ENCODE results near the gene VGLL4.
"Not testable (repeated sequence)": the region's sequence is repeated elsewhere in the genome, so short reads cannot be mapped to it uniquely, and the experiment has no call there.

Gene VGLL4

GRCh38 chr3:11643605-11644087 lies at the start of gene VGLL4:
Gene VGLL4 (minus strand): TSS chr3:11643915. CDS start chr3:11643518, 397 bp downstream.
- peak within 1 kb of the TSS; percentile 81 for H3K4me3 ChIP-seq (ENCODE audit: low read depth, low read length)
- peak; percentile 80 for DNase-seq (ENCODE audit: low read depth)

GRCh38 chr3:11692532-11692813 lies 48.8 kb upstream of the VGLL4 start:
- DNase-seq (ENCODE audit: low read depth): no peak
- no peak overlapping the region for H3K4me3 ChIP-seq (ENCODE audit: low read depth, low read length)

- no peak for DNase-seq (ENCODE audit: low read depth)
- H3K4me3 ChIP-seq (ENCODE audit: low read depth, low read length): no peak overlapping the region
These were observed 48.2 kb upstream of the VGLL4 start for GRCh38 chr3:11691767-11692531.

GRCh38 chr3:11690863-11691766 lies 47.4 kb upstream of the VGLL4 start:
- DNase-seq (ENCODE audit: low read depth): no peak
- H3K4me3 ChIP-seq (ENCODE audit: low read depth, low read length): no peak overlapping the region

GRCh38 chr3:11689749-11690148 lies 46.0 kb upstream of the VGLL4 start:
- no peak overlapping the region for H3K4me3 ChIP-seq (ENCODE audit: low read depth, low read length)
- no peak for DNase-seq (ENCODE audit: low read depth)

GRCh38 chr3:11684980-11685379 lies 41.3 kb upstream of the VGLL4 start:
- H3K4me3 ChIP-seq (ENCODE audit: low read depth, low read length); DNase-seq (ENCODE audit: low read depth): not testable (repeated sequence)

- H3K4me3 ChIP-seq (ENCODE audit: low read depth, low read length): no peak overlapping the region
- no peak for DNase-seq (ENCODE audit: low read depth)
These were observed 36.8 kb upstream of the VGLL4 start for GRCh38 chr3:11680509-11680908.

GRCh38 chr3:11679964-11680363 lies 36.2 kb upstream of the VGLL4 start:
- no peak for DNase-seq (ENCODE audit: low read depth)
- H3K4me3 ChIP-seq (ENCODE audit: low read depth, low read length): no peak overlapping the region

- DNase-seq (ENCODE audit: low read depth): no peak
- no peak overlapping the region for H3K4me3 ChIP-seq (ENCODE audit: low read depth, low read length)
These were observed 28.6 kb upstream of the VGLL4 start for GRCh38 chr3:11672363-11672762.

GRCh38 chr3:11671648-11672100 lies 28.0 kb upstream of the VGLL4 start:
- no peak for DNase-seq (ENCODE audit: low read depth)
- H3K4me3 ChIP-seq (ENCODE audit: low read depth, low read length): no peak overlapping the region

GRCh38 chr3:11668243-11669235 lies 24.8 kb upstream of the VGLL4 start:
- no peak overlapping the region for H3K4me3 ChIP-seq (ENCODE audit: low read depth, low read length)
- DNase-seq (ENCODE audit: low read depth): no peak

- no peak for DNase-seq (ENCODE audit: low read depth)
- no peak overlapping the region for H3K4me3 ChIP-seq (ENCODE audit: low read depth, low read length)
These were observed 21.6 kb upstream of the VGLL4 start for GRCh38 chr3:11665331-11665730.

- no peak for DNase-seq (ENCODE audit: low read depth)
- H3K4me3 ChIP-seq (ENCODE audit: low read depth, low read length): no peak overlapping the region
These were observed 18.8 kb upstream of the VGLL4 start for GRCh38 chr3:11662392-11662990.

- peak; percentile 59 for DNase-seq (ENCODE audit: low read depth)
- no peak overlapping the region for H3K4me3 ChIP-seq (ENCODE audit: low read depth, low read length)
These were observed 18.1 kb upstream of the VGLL4 start for GRCh38 chr3:11661827-11662226.

GRCh38 chr3:11661052-11661656 lies 17.4 kb upstream of the VGLL4 start:
- DNase-seq (ENCODE audit: low read depth): no peak

GRCh38 chr3:11660242-11660641 lies 16.5 kb upstream of the VGLL4 start:
- DNase-seq (ENCODE audit: low read depth): no peak
- H3K4me3 ChIP-seq (ENCODE audit: low read depth, low read length): no peak overlapping the region

More at GRCh38 chr3:11661052-11661656, 17.4 kb upstream of the VGLL4 start:
- no peak overlapping the region for H3K4me3 ChIP-seq (ENCODE audit: low read depth, low read length)

GRCh38 chr3:11658180-11658579 lies 14.5 kb upstream of the VGLL4 start:
- H3K4me3 ChIP-seq (ENCODE audit: low read depth, low read length): no peak overlapping the region
- DNase-seq (ENCODE audit: low read depth): no peak

- DNase-seq (ENCODE audit: low read depth): no peak
- H3K4me3 ChIP-seq (ENCODE audit: low read depth, low read length): no peak overlapping the region
These were observed 11.6 kb upstream of the VGLL4 start for GRCh38 chr3:11655196-11655928.

Data from skeletal muscle cell (primary cell).